Stimulated activated CD4-positive, alpha-beta T cell treated with anti-CD3 and anti-CD28 coated beads, Interleukin-1b, Interleukin-23, amount 100 ng/mL, for 1 hour (primary cell): ENCODE data around the gene TBRG4.

Experiments used
- DNase-seq, 2 donors: peaks; one replicate each; pipeline ENCODE4 v3.0.0-alpha.2; 2020; ENCODE audit warnings: low read depth in 2 of 2

TBRG4 gene

GRCh38 chr7:45055016-45055415 is 56.5 kb downstream of the TBRG4 start:
- no peak for DNase-seq

DNA sequence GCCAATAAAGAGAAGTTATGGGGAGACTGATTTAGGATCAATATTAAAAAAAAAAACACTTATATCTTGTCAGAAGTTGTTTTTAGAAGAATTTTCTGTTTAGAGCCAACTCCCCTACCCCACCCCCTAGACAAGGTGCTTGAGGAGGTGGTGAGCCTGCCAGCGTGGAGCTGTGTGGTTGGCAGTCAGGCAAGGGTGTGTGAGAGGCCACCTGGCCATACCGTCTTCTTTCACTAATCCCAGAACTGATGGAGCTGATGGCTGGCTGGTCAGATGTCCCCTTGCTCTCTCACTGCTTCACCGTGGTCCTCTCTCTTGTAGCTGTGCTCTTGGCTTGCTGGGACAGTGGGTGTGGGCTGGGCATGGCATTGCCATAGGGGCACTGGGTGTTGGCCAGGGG is 57.1 kb downstream of the TBRG4 start:
- DNase-seq = no peak

DNA sequence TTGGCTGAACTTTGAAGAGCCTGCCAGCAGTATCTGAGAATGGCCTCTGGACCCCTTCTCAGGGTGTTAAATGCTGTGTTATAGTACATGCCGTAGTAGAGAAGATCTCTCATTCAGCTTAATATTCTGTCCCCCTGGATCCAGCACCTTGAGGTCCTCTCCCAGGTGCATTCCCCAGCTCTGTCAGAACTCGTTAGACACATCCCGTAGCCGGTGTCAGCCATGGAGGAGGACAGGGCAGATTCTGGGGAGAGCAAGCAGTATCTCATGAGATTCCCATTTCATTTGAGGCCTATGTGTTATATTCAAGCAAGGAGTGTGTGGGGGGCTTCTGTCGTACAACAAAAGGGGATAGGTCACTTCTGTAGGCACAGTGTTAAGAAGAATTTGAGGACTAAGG is 57.6 kb downstream of the TBRG4 start:
- DNase-seq = no peak

- DNase-seq = no peak
Measured at GRCh38 chr7:45053401-45053800, 58.1 kb downstream of the TBRG4 start.

DNA sequence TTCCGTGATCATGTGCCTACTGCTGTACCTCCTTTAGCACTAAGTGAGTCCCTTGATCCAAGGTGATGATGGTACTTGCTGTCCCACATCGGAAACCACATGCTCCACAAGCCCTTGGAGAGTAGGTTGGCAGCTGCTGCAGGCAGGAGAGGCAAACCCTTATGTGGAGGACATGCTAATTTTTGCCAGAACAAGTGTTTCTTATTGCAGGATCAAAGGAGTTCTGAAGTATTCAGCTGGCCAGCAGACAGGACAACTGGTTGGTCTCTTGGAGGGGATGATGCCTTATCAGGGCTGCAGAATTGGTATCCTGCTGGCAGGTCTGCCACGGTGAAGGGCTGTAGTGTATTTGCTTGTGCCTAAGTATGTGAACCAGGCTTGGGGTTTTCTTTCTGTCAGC is 59.5 kb downstream of the TBRG4 start:
- no peak for DNase-seq

DNA sequence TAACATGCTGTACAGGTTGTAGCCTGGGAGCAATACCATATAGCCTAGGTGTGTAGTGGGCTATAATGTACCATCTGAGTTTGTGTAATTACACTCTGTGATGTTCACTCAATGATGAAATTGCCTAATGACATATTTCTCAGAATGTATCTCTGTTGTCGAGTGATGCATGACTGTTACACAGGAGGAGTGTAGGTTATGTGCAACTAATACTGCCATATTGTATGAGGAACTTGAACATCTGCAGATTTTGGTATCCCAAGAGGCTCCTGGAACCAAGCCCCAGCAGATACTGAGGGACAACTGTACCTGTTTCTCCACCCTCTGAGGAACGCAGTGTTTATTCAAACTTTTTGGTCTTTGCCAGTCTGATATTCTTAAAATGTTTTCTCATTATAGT is 61.3 kb downstream of the TBRG4 start:
- no peak for DNase-seq
